Endothelial cell (in vitro differentiated cells): Measurements from ENCODE around the gene SSR4. TPM values are rescaled to one million over a fixed set of nuclear protein-coding genes. Genes with fewer than 3 reads are reported as not detected.

Source experiments
- DNase-seq: peaks from one replicate; pipeline ENCODE4 v3.0.0; 2021; ENCODE audit warnings: low spot score
- H3K27ac Mint-ChIP-seq: one replicate; pipeline ENCODE4 v1.8.0; 2021; ENCODE audit warnings: mixed read lengths, inconsistent platforms; ENCODE audit not compliant: unreplicated experiment
- H3K27me3 Mint-ChIP-seq: one replicate; pipeline ENCODE4 v1.8.0; 2021; ENCODE audit warnings: mild to moderate bottlenecking, moderate library complexity, mixed read lengths, inconsistent platforms; ENCODE audit not compliant: unreplicated experiment
- H3K36me3 Mint-ChIP-seq: one replicate; pipeline ENCODE4 v1.8.0; 2021; ENCODE audit warnings: mild to moderate bottlenecking, low read depth, mixed read lengths, inconsistent platforms; ENCODE audit not compliant: unreplicated experiment
- H3K4me1 Mint-ChIP-seq: one replicate; pipeline ENCODE4 v1.8.0; 2021; ENCODE audit warnings: mild to moderate bottlenecking, mixed read lengths, inconsistent platforms; ENCODE audit not compliant: unreplicated experiment
- H3K4me3 Mint-ChIP-seq: one replicate; pipeline ENCODE4 v1.8.0; 2021; ENCODE audit warnings: mild to moderate bottlenecking, mixed read lengths, inconsistent platforms; ENCODE audit not compliant: unreplicated experiment
- H3K9me3 Mint-ChIP-seq: one replicate; pipeline ENCODE4 v1.8.0; 2021; ENCODE audit warnings: mixed read lengths, inconsistent platforms; ENCODE audit not compliant: unreplicated experiment
- total RNA-seq: library from RNA; stranded (reverse); fragmentation: NEBNext Ultra II Directional; extraction: Animal tissue kit (Norgen Biotek cat#: 25700); gene quantifications from one replicate; pipeline ENCODE4 v1.2.1, GENCODE V29; 2021; ENCODE audit not compliant: unreplicated experiment
- TF ChIP-seq, protein P1 (sequence below): fragments of 200-600 bp; sonication (generic); IDR thresholded peaks from one replicate; pipeline ENCODE4 v1.5.0; 2021; ENCODE audit warnings: antibody characterized with exemption; ENCODE audit not compliant: unreplicated experiment

The SSR4 gene
- total RNA-seq, 1 donor from 2014 or later = 243 TPM

DNA sequence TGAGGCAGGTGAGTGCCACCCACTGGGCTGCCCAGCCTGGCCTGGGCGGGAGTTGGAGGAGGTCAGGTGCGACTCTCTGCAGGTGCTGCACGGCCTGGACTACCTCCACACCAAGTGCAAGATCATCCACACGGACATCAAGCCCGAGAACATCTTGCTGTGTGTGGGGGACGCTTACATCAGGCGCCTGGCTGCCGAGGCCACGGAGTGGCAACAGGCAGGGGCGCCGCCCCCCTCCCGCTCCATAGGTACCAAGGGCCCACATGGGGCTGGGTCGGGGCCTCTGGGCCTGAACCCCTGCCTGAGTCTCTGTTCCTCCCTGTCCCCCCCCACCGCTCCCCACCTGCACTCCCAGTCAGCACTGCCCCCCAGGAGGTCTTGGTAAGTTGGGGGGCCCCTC lies 11.6 kb upstream of the SSR4 start:
- Mint-ChIP-seq H3K4me1 (no peaks in the 10 kb centered on the region), H3K9me3 (no peaks in the 10 kb centered on the region), H3K27ac (no peak overlapping the region), H3K4me3 (no peak overlapping the region), H3K36me3 (peaks cover 5% of the 10 kb centered on the region), H3K27me3 (no peaks in the 10 kb centered on the region)
- TF ChIP-seq, protein P1, sequence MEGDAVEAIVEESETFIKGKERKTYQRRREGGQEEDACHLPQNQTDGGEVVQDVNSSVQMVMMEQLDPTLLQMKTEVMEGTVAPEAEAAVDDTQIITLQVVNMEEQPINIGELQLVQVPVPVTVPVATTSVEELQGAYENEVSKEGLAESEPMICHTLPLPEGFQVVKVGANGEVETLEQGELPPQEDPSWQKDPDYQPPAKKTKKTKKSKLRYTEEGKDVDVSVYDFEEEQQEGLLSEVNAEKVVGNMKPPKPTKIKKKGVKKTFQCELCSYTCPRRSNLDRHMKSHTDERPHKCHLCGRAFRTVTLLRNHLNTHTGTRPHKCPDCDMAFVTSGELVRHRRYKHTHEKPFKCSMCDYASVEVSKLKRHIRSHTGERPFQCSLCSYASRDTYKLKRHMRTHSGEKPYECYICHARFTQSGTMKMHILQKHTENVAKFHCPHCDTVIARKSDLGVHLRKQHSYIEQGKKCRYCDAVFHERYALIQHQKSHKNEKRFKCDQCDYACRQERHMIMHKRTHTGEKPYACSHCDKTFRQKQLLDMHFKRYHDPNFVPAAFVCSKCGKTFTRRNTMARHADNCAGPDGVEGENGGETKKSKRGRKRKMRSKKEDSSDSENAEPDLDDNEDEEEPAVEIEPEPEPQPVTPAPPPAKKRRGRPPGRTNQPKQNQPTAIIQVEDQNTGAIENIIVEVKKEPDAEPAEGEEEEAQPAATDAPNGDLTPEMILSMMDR = no peak
- no peak for DNase-seq

DNA sequence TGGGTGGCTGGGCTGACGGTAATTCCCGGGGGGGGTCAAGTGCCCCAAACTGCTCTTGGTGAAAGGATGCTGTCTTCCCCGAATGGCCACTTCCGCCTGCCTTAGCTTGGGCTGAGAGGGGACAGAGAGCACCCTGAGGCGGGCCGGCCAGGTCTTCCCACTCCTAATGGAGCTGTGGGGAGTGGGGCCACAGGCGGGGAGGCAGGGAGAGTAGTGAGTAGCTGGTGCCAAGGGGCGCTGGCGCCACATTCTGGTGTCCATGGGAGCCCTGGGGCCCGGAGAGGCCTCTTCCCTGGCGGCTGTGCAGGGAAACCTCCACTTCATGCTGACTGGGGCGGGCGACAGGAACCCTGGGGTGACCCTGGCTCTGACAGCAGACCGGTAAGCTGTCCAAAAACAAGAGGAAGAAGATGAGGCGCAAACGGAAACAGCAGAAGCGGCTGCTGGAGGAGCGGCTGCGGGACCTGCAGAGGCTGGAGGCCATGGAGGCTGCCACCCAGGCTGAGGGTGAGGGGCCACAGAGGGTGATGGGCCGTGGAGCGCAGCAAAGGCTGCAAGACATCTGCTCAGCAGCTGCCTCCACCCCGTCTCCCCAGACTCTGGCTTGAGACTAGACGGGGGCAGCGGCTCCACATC lies 11.0 kb upstream of the SSR4 start:
- DNase-seq = no peak
- TF ChIP-seq, protein P1 = no peak
- Mint-ChIP-seq H3K4me3 (no peak overlapping the region), H3K4me1 (no peaks in the 10 kb centered on the region), H3K36me3 (peaks cover 5% of the 10 kb centered on the region), H3K9me3 (no peaks in the 10 kb centered on the region), H3K27me3 (no peaks in the 10 kb centered on the region), H3K27ac (no peak overlapping the region)

DNA sequence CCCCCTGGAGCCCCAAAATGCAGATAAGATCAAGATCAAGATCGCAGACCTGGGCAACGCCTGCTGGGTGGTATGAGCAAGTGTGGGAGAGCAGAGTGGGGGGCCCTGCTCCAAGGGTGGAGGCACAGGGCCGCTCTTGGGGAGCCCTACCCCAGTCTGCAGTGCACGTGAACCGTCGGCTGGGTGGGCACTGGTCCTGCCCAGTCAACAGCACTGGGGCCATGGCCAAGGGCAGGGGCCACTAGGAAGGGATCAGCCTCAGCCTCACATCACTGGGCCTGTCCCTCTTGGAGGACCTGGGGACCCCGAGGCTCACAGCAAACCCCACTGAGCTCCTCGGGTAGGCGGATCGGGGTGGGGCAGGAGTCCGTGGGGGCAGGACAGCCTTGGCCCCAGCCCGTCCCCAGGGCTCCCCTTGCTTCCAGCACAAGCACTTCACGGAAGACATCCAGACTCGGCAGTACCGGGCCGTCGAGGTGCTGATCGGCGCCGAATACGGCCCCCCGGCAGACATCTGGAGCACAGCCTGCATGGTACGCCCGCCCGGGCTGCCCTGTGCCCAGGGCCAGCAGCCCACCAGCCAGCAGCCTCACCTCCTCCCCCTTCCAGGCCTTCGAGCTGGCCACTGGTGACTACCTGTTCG lies 10.0 kb upstream of the SSR4 start:
- no peaks in the 10 kb centered on the region for H3K27me3 Mint-ChIP-seq
- no peak overlapping the region for H3K27ac Mint-ChIP-seq
- TF ChIP-seq, protein P1 = no peak
- H3K9me3 Mint-ChIP-seq = no peaks in the 10 kb centered on the region
- no peak overlapping the region for H3K4me3 Mint-ChIP-seq
- no peak for DNase-seq
- H3K4me1 Mint-ChIP-seq = no peaks in the 10 kb centered on the region
- H3K36me3 Mint-ChIP-seq = peaks cover 5% of the 10 kb centered on the region

DNA sequence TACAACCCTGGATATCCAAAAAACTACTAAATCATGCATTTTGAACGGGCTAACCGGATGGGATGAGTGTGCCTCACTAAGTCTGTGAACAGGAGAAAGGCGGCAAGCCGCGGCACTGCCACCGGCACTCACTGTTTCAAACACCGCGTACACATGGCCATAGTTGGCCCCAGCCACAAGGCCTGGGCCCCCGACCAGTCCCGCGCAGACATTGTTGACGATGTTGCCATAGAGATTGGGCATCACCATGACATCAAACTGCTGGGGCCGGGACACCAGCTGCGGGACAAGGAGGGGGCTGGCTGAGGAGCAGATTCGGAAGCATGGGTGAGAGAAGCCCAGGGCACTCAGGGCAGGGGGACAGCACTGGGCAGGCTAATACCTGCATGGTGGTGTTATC lies 7.8 kb upstream of the SSR4 start:
- Mint-ChIP-seq H3K4me3 (no peak overlapping the region), H3K9me3 (no peaks in the 10 kb centered on the region), H3K36me3 (peaks cover 5% of the 10 kb centered on the region), H3K27me3 (no peaks in the 10 kb centered on the region), H3K4me1 (no peaks in the 10 kb centered on the region), H3K27ac (no peak overlapping the region)
- TF ChIP-seq, protein P1 = no peak
- no peak for DNase-seq

DNA sequence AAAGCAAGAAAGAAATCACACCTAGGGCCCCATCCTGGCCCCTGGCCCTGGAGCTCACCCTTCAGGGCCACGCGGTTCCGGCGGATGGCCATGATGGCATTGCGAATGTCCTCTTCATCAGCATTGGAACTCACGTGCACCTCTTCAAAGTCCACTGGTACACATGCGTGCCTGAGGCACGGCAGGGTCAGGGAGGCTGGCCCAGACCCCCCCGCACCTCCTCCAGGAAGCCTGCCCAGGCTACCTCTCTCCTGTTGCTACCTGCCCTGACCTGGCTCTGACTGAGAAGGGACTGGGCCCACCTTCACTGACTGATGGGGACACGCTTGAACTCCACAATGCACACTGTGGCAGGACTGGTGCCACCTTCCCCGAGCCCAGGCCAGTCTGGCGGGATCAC lies 4.8 kb upstream of the SSR4 start:
- H3K27me3 Mint-ChIP-seq = peaks cover 1% of the 10 kb centered on the region
- no peak overlapping the region for H3K4me3 Mint-ChIP-seq
- H3K36me3 Mint-ChIP-seq = peaks cover 5% of the 10 kb centered on the region
- peaks cover 5% of the 10 kb centered on the region for H3K4me1 Mint-ChIP-seq
- no peaks in the 10 kb centered on the region for H3K9me3 Mint-ChIP-seq
- H3K27ac Mint-ChIP-seq = no peak overlapping the region
- no peak for DNase-seq
- TF ChIP-seq, protein P1 = no peak
